Choroid plexus epithelial cell (primary cell): ENCODE measurements around the gene RPL19.

Experiments
- DNase-seq: peaks from one replicate; pipeline ENCODE4 v3.0.0-alpha.2; 2010; ENCODE audit warnings: low read depth
- H3K4me3 ChIP-seq: 2 replicates; pipeline ENCODE4 v1.5.1; 2011; ENCODE audit warnings: low read depth, mild to moderate bottlenecking, control low read depth, low read length, moderate library complexity
- CTCF ChIP-seq: conservative IDR thresholded peaks from 2 replicates; pipeline ENCODE4 v1.5.1; 2011; ENCODE audit warnings: low read depth, mild to moderate bottlenecking, control low read depth, inconsistent platforms, low read length, moderate library complexity

The RPL19 gene

GRCh38 chr17:39200957-39201510 is 951 bp downstream of the RPL19 start:
- no peak for DNase-seq
- H3K4me3 ChIP-seq: peak overlapping the region; percentile 91

GRCh38 chr17:39204245-39204644 is 4.2 kb downstream of the RPL19 start:
- no peak for TF ChIP-seq CTCF
- DNase-seq: no peak
- H3K4me3 ChIP-seq: no peak overlapping the region

More at GRCh38 chr17:39200957-39201510, 951 bp downstream of the RPL19 start:
- no peak for TF ChIP-seq CTCF

DNA sequence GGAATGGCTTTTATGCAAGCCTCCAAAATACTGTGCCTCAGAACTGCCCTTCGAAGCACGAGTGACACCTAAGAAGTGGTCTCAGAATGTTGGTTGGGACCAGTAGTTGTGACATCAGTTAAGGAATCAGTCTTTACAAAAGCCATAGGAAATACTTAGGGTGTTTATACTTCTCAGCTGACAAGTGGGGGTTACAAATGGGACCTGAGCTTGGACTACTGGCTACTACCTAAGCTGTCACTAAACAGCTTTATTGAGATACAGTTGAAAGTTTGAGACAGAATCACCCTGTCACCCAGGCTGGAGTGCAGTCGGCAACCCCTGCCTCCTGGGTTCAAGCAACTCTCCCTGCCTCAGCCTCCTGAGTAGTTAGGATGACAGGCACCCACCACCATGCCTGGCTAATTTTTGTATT is 5.0 kb downstream of the RPL19 start:
- H3K4me3 ChIP-seq: no peak overlapping the region
- DNase-seq: no peak
- no peak for TF ChIP-seq CTCF

DNA sequence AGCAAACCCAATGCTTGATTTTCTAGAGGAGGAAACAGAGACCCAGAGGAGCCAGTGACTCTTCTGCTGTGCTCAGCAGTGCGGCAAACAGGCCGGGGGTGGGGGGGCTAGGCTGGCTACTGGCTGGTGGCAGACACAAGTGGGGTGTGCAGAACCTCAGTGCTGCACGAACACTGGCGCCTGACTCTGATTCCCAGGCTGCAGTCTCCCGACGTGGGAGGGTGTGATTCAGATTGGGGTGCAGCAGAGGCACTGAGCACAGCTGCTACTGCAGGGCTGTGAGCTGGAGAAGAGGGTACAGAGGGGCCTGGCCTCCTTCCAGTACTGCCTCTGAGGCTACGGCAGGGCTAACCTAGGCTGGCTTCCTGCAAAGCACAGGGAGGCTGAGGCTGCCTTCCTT is 8.1 kb downstream of the RPL19 start:
- TF ChIP-seq CTCF: no peak
- no peak overlapping the region for H3K4me3 ChIP-seq
- no peak for DNase-seq

GRCh38 chr17:39208893-39209292 is 8.8 kb downstream of the RPL19 start:
- no peak for DNase-seq
- no peak for TF ChIP-seq CTCF
- no peak overlapping the region for H3K4me3 ChIP-seq

DNA sequence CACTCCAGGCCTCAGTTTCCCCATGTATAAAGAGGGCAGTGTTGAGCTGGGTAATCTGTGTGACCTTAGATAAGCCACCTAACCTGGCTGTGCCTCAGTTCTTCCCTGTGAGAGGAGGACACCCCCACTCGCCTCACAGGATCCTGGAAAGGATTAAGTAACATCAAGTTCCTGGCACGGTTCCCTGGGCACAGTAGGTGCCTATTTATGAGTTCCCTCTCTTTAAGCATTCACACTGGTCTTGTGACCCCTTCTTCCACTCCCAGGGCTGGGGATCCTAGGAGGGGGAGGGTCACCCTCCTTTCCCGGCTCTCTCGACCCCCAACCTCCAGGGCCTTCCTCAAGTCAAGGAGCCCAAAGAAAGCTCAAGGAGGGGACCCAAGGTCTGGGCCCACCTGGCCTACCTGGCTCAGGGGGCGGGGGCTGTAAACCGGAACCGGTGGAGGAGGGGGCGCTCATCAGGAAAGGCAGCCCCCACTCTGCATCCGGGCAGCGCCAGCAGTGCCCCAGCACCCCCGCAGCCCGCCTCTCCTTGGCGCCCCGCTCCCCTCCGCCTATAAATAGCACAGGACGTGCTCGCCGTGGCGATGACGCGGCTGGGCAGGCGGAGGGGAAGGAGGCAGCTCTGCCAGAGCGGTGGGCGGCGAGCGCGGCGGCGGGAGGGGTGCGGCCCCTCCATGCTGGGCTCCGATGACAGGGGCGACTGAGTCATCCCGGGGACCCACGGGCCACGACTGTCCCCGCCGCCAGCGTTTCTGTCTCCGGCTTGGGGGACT is 9.4 kb downstream of the RPL19 start:
- TF ChIP-seq CTCF: no peak
- H3K4me3 ChIP-seq: peak overlapping the region; percentile 41
- peak; percentile 69 for DNase-seq

GRCh38 chr17:39210093-39210434 is 10.0 kb downstream of the RPL19 start:
- DNase-seq: no peak
- H3K4me3 ChIP-seq: peak overlapping the region; percentile 41
- no peak for TF ChIP-seq CTCF
